ENCODE data around the gene SLC7A10.
"Not testable (repeated sequence)": the region's sequence is repeated elsewhere in the genome, so short reads cannot be mapped to it uniquely, and the experiment has no call there.

The SLC7A10 gene

GRCh38 chr19:33171222-33171795, 54.3 kb downstream of the SLC7A10 start:
- DNase-seq = no peak

- no peak for DNase-seq
Measured at GRCh38 chr19:33168528-33168927, 57.1 kb downstream of the SLC7A10 start.

GRCh38 chr19:33167438-33167837, 58.2 kb downstream of the SLC7A10 start:
- DNase-seq = no peak

- not testable (repeated sequence) for DNase-seq
Measured at GRCh38 chr19:33166037-33166436, 59.6 kb downstream of the SLC7A10 start.

- DNase-seq = no peak
Measured at GRCh38 chr19:33163481-33163880, 62.2 kb downstream of the SLC7A10 start.

GRCh38 chr19:33161201-33161600, 64.4 kb downstream of the SLC7A10 start:
- no peak for DNase-seq

GRCh38 chr19:33159893-33160292, 65.8 kb downstream of the SLC7A10 start:
- no peak for DNase-seq

- DNase-seq = no peak
Measured at GRCh38 chr19:33159149-33159548, 66.5 kb downstream of the SLC7A10 start.
